IMR-90 (cell line): ENCODE measurements around the gene NIPAL4. TPM values are rescaled to one million over a fixed set of nuclear protein-coding genes. Genes with fewer than 3 reads are reported as not detected.
A peak's percentile ranks its signal among the peaks of the same experiment; 100 is the strongest.

Experiments
- ATAC-seq: fragments of 200-7000 bp; cut with Tn5 transposase; 2 replicates; pipeline ENCODE4 v1.9.1; 2020; ENCODE audit warnings: low read depth, mild to moderate bottlenecking, moderate library complexity
- BruUV-seq: library from RNA; stranded (reverse); fragments of 400-500 nt; replicated peaks from 2 replicates; lab custom pipeline; 2021; lab: Mats Ljungman, UMichigan
- CTCF ChIA-PET: fragments of 300-600 bp; formaldehyde crosslinking; extraction: SDS; loops from one replicate; lab custom pipeline; 2021; ENCODE audit warnings: antibody characterized with exemption; lab: Yijun Ruan, JAX
- POLR2A ChIA-PET: fragments of 300-600 bp; sonication (Branson Sonifier 250); formaldehyde crosslinking; loops from one replicate; lab custom pipeline; 2022; ENCODE audit warnings: antibody characterized with exemption; ENCODE audit not compliant: unreplicated experiment; lab: Charles Lee
- DNase-seq: peaks from one replicate; pipeline ENCODE4 v3.0.0; 2013
- H2AFZ ChIP-seq: replicated peaks from 2 replicates; pipeline ENCODE3; 2013; ENCODE audit warnings: low read length, mild to moderate bottlenecking; ENCODE audit not compliant: poor library complexity
- H2AK5ac ChIP-seq: 2 replicates; pipeline ENCODE4 v1.6.1; 2013; ENCODE audit warnings: low read depth, low read length, inconsistent platforms
- H2AK9ac ChIP-seq: replicated peaks from 2 replicates; pipeline ENCODE3; 2013; ENCODE audit warnings: mild to moderate bottlenecking, low read depth, low read length, moderate library complexity; ENCODE audit not compliant: poor library complexity
- H2BK120ac ChIP-seq: 2 replicates; pipeline ENCODE4 v1.6.1; 2013; ENCODE audit warnings: low read depth, low read length, inconsistent platforms
- H2BK15ac ChIP-seq: 3 replicates; pipeline ENCODE4 v1.6.1; 2013; ENCODE audit warnings: low read depth, low read length, inconsistent platforms
- H2BK20ac ChIP-seq: 2 replicates; pipeline ENCODE4 v1.6.1; 2013; ENCODE audit warnings: low read depth, mild to moderate bottlenecking, inconsistent platforms, low read length, moderate library complexity
- H2BK5ac ChIP-seq: 2 replicates; pipeline ENCODE4 v1.6.1; 2013; ENCODE audit warnings: mild to moderate bottlenecking, low read depth, low read length, inconsistent platforms; ENCODE audit not compliant: poor library complexity, severe bottlenecking
- H3K14ac ChIP-seq: replicated peaks from 2 replicates; pipeline ENCODE4 v1.6.1; 2013; ENCODE audit warnings: low read depth, low read length, inconsistent platforms
- H3K18ac ChIP-seq: 2 replicates; pipeline ENCODE4 v1.6.1; 2013; ENCODE audit warnings: low read depth, low read length, control low read depth
- H3K23ac ChIP-seq: 2 replicates; pipeline ENCODE4 v1.6.1; 2013; ENCODE audit warnings: low read depth, low read length, inconsistent platforms
- H3K27ac ChIP-seq: 2 replicates; pipeline ENCODE4 v1.5.1; 2013; ENCODE audit warnings: mild to moderate bottlenecking, control low read depth, low read length; ENCODE audit not compliant: insufficient read depth
- H3K27me3 ChIP-seq: 2 replicates; pipeline ENCODE4 v1.6.1; 2013; ENCODE audit warnings: low read length; ENCODE audit not compliant: control insufficient read depth, insufficient read depth
- H3K36me3 ChIP-seq: 2 replicates; pipeline ENCODE4 v1.6.1; 2013; ENCODE audit warnings: low read length, mixed read lengths; ENCODE audit not compliant: control insufficient read depth, insufficient read depth
- H3K4ac ChIP-seq: 2 replicates; pipeline ENCODE4 v1.6.1; 2013; ENCODE audit warnings: low read depth, low read length, inconsistent platforms
- H3K4me1 ChIP-seq: 2 replicates; pipeline ENCODE4 v1.6.1; 2013; ENCODE audit warnings: low read length, mixed read lengths; ENCODE audit not compliant: control insufficient read depth, insufficient read depth
- H3K4me2 ChIP-seq: 2 replicates; pipeline ENCODE4 v1.6.1; 2013; ENCODE audit warnings: low read depth, mild to moderate bottlenecking, control low read depth, low read length, moderate library complexity
- H3K4me3 ChIP-seq: 2 replicates; pipeline ENCODE4 v1.5.1; 2013; ENCODE audit warnings: low read depth, mild to moderate bottlenecking, control low read depth, low read length, moderate library complexity; ENCODE audit not compliant: insufficient read depth
- H3K56ac ChIP-seq: 2 replicates; pipeline ENCODE4 v1.6.1; 2013; ENCODE audit warnings: low read length, inconsistent platforms; ENCODE audit not compliant: insufficient read depth; ENCODE audit errors: extremely low read depth
- H3K79me1 ChIP-seq, 2 experiments: 2 replicates each; pipeline ENCODE4 v1.6.1; 2013; ENCODE audit warnings: low read length in 2 of 2, inconsistent platforms in 1 of 2, low read depth in 1 of 2
- H3K9ac ChIP-seq: 2 replicates; pipeline ENCODE4 v1.6.1; 2013; ENCODE audit warnings: low read depth, low read length, control low read depth
- H3K9me1 ChIP-seq: 2 replicates; pipeline ENCODE4 v1.6.1; 2013; ENCODE audit warnings: low read length, inconsistent platforms; ENCODE audit not compliant: insufficient read depth
- H3K9me3 ChIP-seq: 2 replicates; pipeline ENCODE4 v1.6.1; 2013; ENCODE audit warnings: low read length; ENCODE audit not compliant: control insufficient read depth, insufficient read depth
- H4K20me1 ChIP-seq: 2 replicates; pipeline ENCODE4 v1.6.1; 2013; ENCODE audit warnings: low read length, inconsistent platforms; ENCODE audit not compliant: insufficient read depth
- H4K5ac ChIP-seq: 2 replicates; pipeline ENCODE4 v1.6.1; 2013; ENCODE audit warnings: mild to moderate bottlenecking, low read depth, low read length, control low read depth
- H4K8ac ChIP-seq, 2 experiments: 2 replicates each; pipeline ENCODE4 v1.6.1; 2013; ENCODE audit warnings: low read depth in 2 of 2, low read length in 2 of 2, control low read depth in 1 of 2, inconsistent platforms in 1 of 2
- H4K91ac ChIP-seq: 2 replicates; pipeline ENCODE4 v1.6.1; 2013; ENCODE audit warnings: low read depth, low read length, inconsistent platforms; ENCODE audit not compliant: insufficient read depth
- BHLHE40 ChIP-seq: fragments of 150-350 bp; IDR thresholded peaks from 2 replicates; pipeline ENCODE4 v1.6.1; 2016; ENCODE audit warnings: mild to moderate bottlenecking, low read depth, low read length
- CEBPB ChIP-seq: IDR thresholded peaks from 2 replicates; pipeline ENCODE4 v1.6.1; 2012; ENCODE audit warnings: low read depth, low read length, improper control_type of control experiment
- CHD1 ChIP-seq: IDR thresholded peaks from 2 replicates; pipeline ENCODE4 v1.6.1; 2012; ENCODE audit warnings: low read depth, low read length, improper control_type of control experiment
- FOS ChIP-seq: fragments of 150-350 bp; IDR thresholded peaks from 2 replicates; pipeline ENCODE4 v1.6.1; 2016; ENCODE audit warnings: low read depth, low read length
- MAFK ChIP-seq: IDR thresholded peaks from 2 replicates; pipeline ENCODE4 v1.6.1; 2012; ENCODE audit warnings: low read depth, low read length, improper control_type of control experiment
- MAZ ChIP-seq: IDR thresholded peaks from 2 replicates; pipeline ENCODE4 v1.6.1; 2012; ENCODE audit warnings: low read depth, mild to moderate bottlenecking, low read length, improper control_type of control experiment, moderate library complexity, borderline replicate concordance
- MXI1 ChIP-seq: IDR thresholded peaks from 2 replicates; pipeline ENCODE4 v1.6.1; 2012; ENCODE audit warnings: low read depth, mild to moderate bottlenecking, low read length, moderate library complexity, borderline replicate concordance
- NFE2L2 ChIP-seq: fragments of 150-350 bp; IDR thresholded peaks from 2 replicates; pipeline ENCODE4 v1.6.1; 2016; ENCODE audit warnings: low read depth, mild to moderate bottlenecking, low read length
- POLR2A ChIP-seq: IDR thresholded peaks from 2 replicates; pipeline ENCODE4 v1.6.1; 2012; ENCODE audit warnings: mild to moderate bottlenecking, low read depth, low read length
- RAD21 ChIP-seq: IDR thresholded peaks from 2 replicates; pipeline ENCODE4 v1.6.1; 2012; ENCODE audit warnings: low read length, improper control_type of control experiment
- RCOR1 ChIP-seq: IDR thresholded peaks from 2 replicates; pipeline ENCODE4 v1.6.1; 2012; ENCODE audit warnings: mild to moderate bottlenecking, low read length, improper control_type of control experiment; ENCODE audit not compliant: insufficient replicate concordance
- RFX5 ChIP-seq: IDR thresholded peaks from 2 replicates; pipeline ENCODE4 v1.8.0; 2012; ENCODE audit warnings: low read depth, mild to moderate bottlenecking, low read length, moderate library complexity
- SMC3 ChIP-seq: fragments of 150-350 bp; IDR thresholded peaks from 2 replicates; pipeline ENCODE4 v1.6.1; 2016; ENCODE audit warnings: low read depth, mild to moderate bottlenecking, antibody characterized with exemption, low read length, moderate library complexity
- WGBS, 2 experiments: methylation state at CpG; one replicate each; pipeline versions ENCODE4 v1.1.5 to v1.1.7; 2013; ENCODE audit warnings: missing lambda C conversion rate in 2 of 2; ENCODE audit not compliant: insufficient read length in 1 of 2; ENCODE audit errors: extremely low coverage in 2 of 2; 5-methylcytosine and 5-hydroxymethylcytosine counted together
- dilution Hi-C: fragments of 300-500 bp; cut with HindIII; formaldehyde crosslinking; loops from one replicate; pipeline ENCODE4 v1.14.3; 2018; ENCODE audit warnings: low sequenced_read_pairs; ENCODE audit not compliant: unreplicated experiment
- in situ Hi-C: fragments of 300-500 bp; cut with MboI; formaldehyde crosslinking; loops from 3 replicates; pipeline ENCODE4 v1.14.3; 2019; ENCODE audit warnings: low sequenced_read_pairs, inconsistent platforms, mixed read lengths
- intact Hi-C: fragments of 100-400 bp; cut with micrococcal nuclease; formaldehyde crosslinking; loops from 2 replicates; pipeline ENCODE4 v1.10.0; 2022
- polyA plus RNA-seq, 3 experiments: library from polyadenylated mRNA; depleted of rRNA; stranded (reverse); fragments of >200 nt; gene quantifications; 2 replicates each; pipeline ENCODE4 v1.2.3, GENCODE V29; 2012; ENCODE audit warnings: low replicate concordance in 1 of 3
- total RNA-seq: library from RNA; depleted of rRNA; stranded (reverse); fragments of >200 nt; gene quantifications from 2 replicates; pipeline ENCODE4 v1.2.3, GENCODE V29; 2012
- TF ChIP-seq, protein P1 (sequence below): conservative IDR thresholded peaks from 2 replicates; pipeline ENCODE4 v1.5.1; 2012; ENCODE audit warnings: mild to moderate bottlenecking, low read depth, low read length, improper control_type of control experiment
- TF ChIP-seq, protein P2 (sequence below): fragments of 150-350 bp; IDR thresholded peaks from 2 replicates; pipeline ENCODE4 v1.6.1; 2017; ENCODE audit warnings: mild to moderate bottlenecking, antibody characterized with exemption, low read length, low read depth
- TF ChIP-seq, protein P3 (sequence below): fragments of 150-350 bp; IDR thresholded peaks from 2 replicates; pipeline ENCODE4 v1.6.1; 2016; ENCODE audit warnings: low read depth, mild to moderate bottlenecking, low read length, moderate library complexity, borderline replicate concordance

Gene NIPAL4
- total and polyA plus RNA-seq, 2 of the 4 experiments (the other 2 are of a cell fraction) = 0.18 to 0.39 TPM

DNA sequence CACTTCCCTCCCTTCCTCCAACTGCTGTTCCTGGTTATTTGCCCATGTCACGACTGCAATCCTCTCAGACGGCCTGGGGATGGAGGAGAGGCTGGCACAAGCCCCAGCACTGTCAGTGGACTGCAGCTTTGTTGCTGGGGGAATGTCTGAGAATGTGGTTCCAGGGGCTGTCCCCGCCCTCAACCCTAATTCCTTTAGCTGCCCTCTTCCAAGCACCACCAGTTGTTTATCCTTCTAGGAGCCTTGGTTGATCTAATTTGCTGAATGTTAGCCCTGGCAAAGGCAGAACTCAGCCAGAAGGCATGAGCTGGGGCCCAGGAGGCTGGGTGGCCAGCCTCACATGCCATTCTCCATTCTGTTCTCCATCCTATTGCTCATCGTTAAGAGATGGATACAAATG is 64.0 kb downstream of the NIPAL4 start:
- Histone ChIP-seq H3K4ac (0 out of 2 replicates have a peak overlapping the region, but pooled peaks have one; percentile 30), H3K27me3 (no peaks in the 10 kb centered on the region), H2BK120ac (no peak overlapping the region; the same call in 1 of the 2 replicates), H4K91ac (0 out of 2 replicates have a peak overlapping the region, but pooled peaks have one; percentile 7), H3K18ac (0 out of 2 replicates have a peak overlapping the region, but pooled peaks have one; percentile 12), H2AFZ (peak overlapping the region; percentile 44), H3K79me1 (peaks cover 31 to 83% of the 10 kb centered on the region in 2 experiments), H4K8ac (no peak overlapping the region; a peak in 1 of 4 replicates), H3K9me1 (peaks cover 38% of the 10 kb centered on the region), H2BK5ac (peak overlapping the region; percentile 9), H3K36me3 (peaks cover 6% of the 10 kb centered on the region), H3K56ac (no peak overlapping the region), H4K5ac (no peak overlapping the region), H2BK15ac (no peak overlapping the region), H3K4me3 (no peak overlapping the region), H3K9me3 (no peaks in the 10 kb centered on the region), H3K4me2 (no peak overlapping the region), H3K27ac (peak overlapping the region; percentile 4; the same call in 1 of the 2 replicates), H3K4me1 (peaks cover 28% of the 10 kb centered on the region), H3K23ac (no peak overlapping the region), H4K20me1 (peaks cover 33% of the 10 kb centered on the region), H2AK5ac (peak overlapping the region; percentile 64; the same call in 1 of the 2 replicates), H2AK9ac (peak overlapping the region; percentile 15), H2BK20ac (no peak overlapping the region), H3K14ac (0 out of 2 replicates have a peak overlapping the region, but pooled peaks have one; percentile 1), H3K9ac (no peak overlapping the region)
- WGBS, 2 experiments = no CpG with 5 or more reads among the region's 4 CpGs
- ChIA-PET POLR2A (no interaction called here), CTCF (interaction anchor here (1.6 kb wide), 1 partner anchor 195 kb away, joined by 4 read pairs; no protein-coding TSS in a partner anchor)
- dilution Hi-C loops = no loop called here
- BruUV-seq = no TSS peak
- intact Hi-C loops = no loop called here
- DNase-seq (no peak), ATAC-seq (peak; percentile 70)
- no peak for TF ChIP-seq RAD21
- TF ChIP-seq, protein P1, sequence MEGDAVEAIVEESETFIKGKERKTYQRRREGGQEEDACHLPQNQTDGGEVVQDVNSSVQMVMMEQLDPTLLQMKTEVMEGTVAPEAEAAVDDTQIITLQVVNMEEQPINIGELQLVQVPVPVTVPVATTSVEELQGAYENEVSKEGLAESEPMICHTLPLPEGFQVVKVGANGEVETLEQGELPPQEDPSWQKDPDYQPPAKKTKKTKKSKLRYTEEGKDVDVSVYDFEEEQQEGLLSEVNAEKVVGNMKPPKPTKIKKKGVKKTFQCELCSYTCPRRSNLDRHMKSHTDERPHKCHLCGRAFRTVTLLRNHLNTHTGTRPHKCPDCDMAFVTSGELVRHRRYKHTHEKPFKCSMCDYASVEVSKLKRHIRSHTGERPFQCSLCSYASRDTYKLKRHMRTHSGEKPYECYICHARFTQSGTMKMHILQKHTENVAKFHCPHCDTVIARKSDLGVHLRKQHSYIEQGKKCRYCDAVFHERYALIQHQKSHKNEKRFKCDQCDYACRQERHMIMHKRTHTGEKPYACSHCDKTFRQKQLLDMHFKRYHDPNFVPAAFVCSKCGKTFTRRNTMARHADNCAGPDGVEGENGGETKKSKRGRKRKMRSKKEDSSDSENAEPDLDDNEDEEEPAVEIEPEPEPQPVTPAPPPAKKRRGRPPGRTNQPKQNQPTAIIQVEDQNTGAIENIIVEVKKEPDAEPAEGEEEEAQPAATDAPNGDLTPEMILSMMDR = no peak
- no peak for TF ChIP-seq MAFK
- TF ChIP-seq, protein P2, sequence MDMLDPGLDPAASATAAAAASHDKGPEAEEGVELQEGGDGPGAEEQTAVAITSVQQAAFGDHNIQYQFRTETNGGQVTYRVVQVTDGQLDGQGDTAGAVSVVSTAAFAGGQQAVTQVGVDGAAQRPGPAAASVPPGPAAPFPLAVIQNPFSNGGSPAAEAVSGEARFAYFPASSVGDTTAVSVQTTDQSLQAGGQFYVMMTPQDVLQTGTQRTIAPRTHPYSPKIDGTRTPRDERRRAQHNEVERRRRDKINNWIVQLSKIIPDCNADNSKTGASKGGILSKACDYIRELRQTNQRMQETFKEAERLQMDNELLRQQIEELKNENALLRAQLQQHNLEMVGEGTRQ = no peak
- no peak for TF ChIP-seq NFE2L2
- TF ChIP-seq FOS = no peak
- TF ChIP-seq RFX5 = no peak
- no peak for TF ChIP-seq CEBPB
- TF ChIP-seq SMC3 = no peak
- TF ChIP-seq CHD1 = no peak
- no peak for TF ChIP-seq RCOR1
- no peak for TF ChIP-seq MXI1
- no peak for TF ChIP-seq MAZ
- TF ChIP-seq, protein P3, sequence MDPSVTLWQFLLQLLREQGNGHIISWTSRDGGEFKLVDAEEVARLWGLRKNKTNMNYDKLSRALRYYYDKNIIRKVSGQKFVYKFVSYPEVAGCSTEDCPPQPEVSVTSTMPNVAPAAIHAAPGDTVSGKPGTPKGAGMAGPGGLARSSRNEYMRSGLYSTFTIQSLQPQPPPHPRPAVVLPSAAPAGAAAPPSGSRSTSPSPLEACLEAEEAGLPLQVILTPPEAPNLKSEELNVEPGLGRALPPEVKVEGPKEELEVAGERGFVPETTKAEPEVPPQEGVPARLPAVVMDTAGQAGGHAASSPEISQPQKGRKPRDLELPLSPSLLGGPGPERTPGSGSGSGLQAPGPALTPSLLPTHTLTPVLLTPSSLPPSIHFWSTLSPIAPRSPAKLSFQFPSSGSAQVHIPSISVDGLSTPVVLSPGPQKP = no peak
- no peak for TF ChIP-seq BHLHE40
- no peak for TF ChIP-seq POLR2A
- in situ Hi-C loops = no loop called here
